SK-N-MC (cell line): Measurements from ENCODE around the gene NMNAT2.
"Not testable (repeated sequence)": the region's sequence is repeated elsewhere in the genome, so short reads cannot be mapped to it uniquely, and the experiment has no call there.

Experiments
- DNase-seq: peaks from one replicate; pipeline ENCODE4 v3.0.0-alpha.2; 2011; ENCODE audit warnings: low read depth, low spot score
- H3K27ac ChIP-seq: fragments of 200-600 bp; sonication (generic); 2 replicates; pipeline ENCODE4 v1.5.1; 2016; ENCODE audit warnings: mixed run types
- H3K36me3 ChIP-seq: fragments of 200-600 bp; sonication (generic); 2 replicates; pipeline ENCODE4 v1.6.1; 2017; ENCODE audit warnings: antibody characterized with exemption, low read length, mixed read lengths; ENCODE audit not compliant: insufficient read depth
- H3K4me3 ChIP-seq: fragments of 200-600 bp; sonication (generic); 2 replicates; pipeline ENCODE4 v1.5.1; 2016
- H3K9ac ChIP-seq: fragments of 200-600 bp; sonication (generic); 2 replicates; pipeline ENCODE4 v1.8.0; 2017; ENCODE audit warnings: mixed run types, mixed read lengths; ENCODE audit not compliant: insufficient read length
- H3K9me3 ChIP-seq: fragments of 200-600 bp; sonication (generic); 2 replicates; pipeline ENCODE4 v1.6.1; 2017; ENCODE audit warnings: low read depth, mild to moderate bottlenecking, antibody characterized with exemption, low read length, moderate library complexity, mixed read lengths
- EZH2 ChIP-seq: fragments of 200-600 bp; sonication (generic); IDR thresholded peaks from one replicate; pipeline ENCODE4 v1.6.1; 2017; ENCODE audit warnings: antibody characterized with exemption
- FOXP2 ChIP-seq: optimal IDR thresholded peaks from 2 replicates; pipeline ENCODE3; 2011; ENCODE audit warnings: mild to moderate bottlenecking, moderate library complexity; ENCODE audit not compliant: insufficient read depth; ENCODE audit errors: extremely low read length, control extremely low read depth
- POLR2AphosphoS5 ChIP-seq: IDR thresholded peaks from 2 replicates; pipeline ENCODE4 v1.6.1; 2012; ENCODE audit warnings: mild to moderate bottlenecking, low read depth, low read length, borderline replicate concordance

The NMNAT2 gene

GRCh38 chr1:183242556-183242955 lies 175.6 kb downstream of the NMNAT2 start:
- no peak overlapping the region for H3K27ac ChIP-seq
- H3K36me3 ChIP-seq: no peaks in the 10 kb centered on the region
- no peak for DNase-seq
- TF ChIP-seq POLR2AphosphoS5 (no peak), EZH2 (no peak), FOXP2 (no peak)
- H3K9ac ChIP-seq: no peak overlapping the region
- no peak overlapping the region for H3K4me3 ChIP-seq
- no peaks in the 10 kb centered on the region for H3K9me3 ChIP-seq

GRCh38 chr1:183241471-183241870 lies 176.7 kb downstream of the NMNAT2 start:
- no peak for TF ChIP-seq POLR2AphosphoS5
- TF ChIP-seq FOXP2: no peak
- no peak for TF ChIP-seq EZH2
- H3K9me3 ChIP-seq: no peaks in the 10 kb centered on the region
- no peak overlapping the region for H3K4me3 ChIP-seq
- no peak for DNase-seq
- H3K27ac ChIP-seq: no peak overlapping the region
- no peak overlapping the region for H3K9ac ChIP-seq
- no peaks in the 10 kb centered on the region for H3K36me3 ChIP-seq

DNA sequence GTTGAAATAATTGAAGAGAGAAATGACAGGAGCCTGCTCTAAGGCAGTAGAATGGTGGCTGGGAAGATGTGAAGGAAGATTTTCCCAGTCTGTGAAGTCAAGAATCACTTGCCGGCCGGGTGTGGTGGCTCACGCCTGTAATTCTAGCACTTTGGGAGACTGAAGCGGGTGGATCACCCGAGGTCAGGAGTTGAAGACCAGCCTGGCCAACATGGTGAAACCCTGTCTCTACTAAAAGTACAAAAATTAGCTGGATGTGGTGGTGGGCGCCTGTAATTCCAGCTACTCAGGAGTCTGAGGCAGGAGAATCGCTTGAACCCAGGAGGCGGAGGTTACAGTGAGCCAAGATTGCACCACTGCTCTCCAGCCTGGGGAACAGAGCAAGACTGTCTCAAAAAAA lies 177.3 kb downstream of the NMNAT2 start:
- H3K27ac ChIP-seq: not testable (repeated sequence)

DNA sequence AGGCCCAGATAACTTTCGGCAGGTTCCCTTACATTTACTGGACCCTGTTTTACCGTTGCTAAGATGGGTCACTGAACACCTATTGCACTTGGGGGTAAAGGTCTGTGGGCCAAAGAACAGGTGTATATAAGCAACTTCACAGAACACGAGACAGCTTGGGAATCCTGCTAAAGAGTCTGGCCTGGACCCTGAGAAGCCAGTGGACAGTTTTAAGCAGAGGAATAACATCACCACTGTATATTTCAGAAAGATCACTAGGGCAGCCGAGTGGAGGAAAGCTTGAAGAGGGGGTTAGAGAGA lies 177.7 kb downstream of the NMNAT2 start:
- TF ChIP-seq EZH2 (no peak), FOXP2 (no peak), POLR2AphosphoS5 (no peak)
- Histone ChIP-seq H3K36me3 (no peaks in the 10 kb centered on the region), H3K4me3 (no peak overlapping the region), H3K9ac (no peak overlapping the region), H3K9me3 (no peaks in the 10 kb centered on the region), H3K27ac (no peak overlapping the region)
- DNase-seq: no peak

More for the DNA sequence above, 177.3 kb downstream of the NMNAT2 start:
- not testable (repeated sequence) for H3K4me3 ChIP-seq, H3K36me3 ChIP-seq, H3K9me3 ChIP-seq, DNase-seq, H3K9ac ChIP-seq

GRCh38 chr1:183239793-183240525 lies 178.2 kb downstream of the NMNAT2 start:
- H3K9me3 ChIP-seq: no peaks in the 10 kb centered on the region
- H3K9ac ChIP-seq: no peak overlapping the region
- H3K4me3 ChIP-seq: no peak overlapping the region
- no peak for TF ChIP-seq POLR2AphosphoS5
- TF ChIP-seq EZH2: no peak
- TF ChIP-seq FOXP2: no peak
- H3K36me3 ChIP-seq: no peaks in the 10 kb centered on the region
- no peak overlapping the region for H3K27ac ChIP-seq
- no peak for DNase-seq

- DNase-seq: no peak
- no peaks in the 10 kb centered on the region for H3K36me3 ChIP-seq
- no peak overlapping the region for H3K9ac ChIP-seq
- no peak for TF ChIP-seq FOXP2
- no peak for TF ChIP-seq POLR2AphosphoS5
- no peak for TF ChIP-seq EZH2
- H3K4me3 ChIP-seq: no peak overlapping the region
- H3K9me3 ChIP-seq: no peaks in the 10 kb centered on the region
- H3K27ac ChIP-seq: no peak overlapping the region
Measured at GRCh38 chr1:183239220-183239742, 178.9 kb downstream of the NMNAT2 start.

GRCh38 chr1:183238071-183238470 lies 180.1 kb downstream of the NMNAT2 start:
- Histone ChIP-seq H3K9me3 (no peaks in the 10 kb centered on the region), H3K36me3 (no peaks in the 10 kb centered on the region), H3K9ac (no peak overlapping the region), H3K27ac (no peak overlapping the region), H3K4me3 (no peak overlapping the region)
- no peak for DNase-seq
- no peak for TF ChIP-seq EZH2
- no peak for TF ChIP-seq FOXP2
- no peak for TF ChIP-seq POLR2AphosphoS5

- Histone ChIP-seq H3K4me3 (no peak overlapping the region), H3K36me3 (no peaks in the 10 kb centered on the region), H3K9me3 (no peaks in the 10 kb centered on the region), H3K9ac (no peak overlapping the region), H3K27ac (no peak overlapping the region)
- DNase-seq: no peak
- no peak for TF ChIP-seq EZH2
- TF ChIP-seq FOXP2: no peak
- TF ChIP-seq POLR2AphosphoS5: no peak
Measured at GRCh38 chr1:183237046-183237445, 181.1 kb downstream of the NMNAT2 start.

GRCh38 chr1:183236158-183236725 lies 181.9 kb downstream of the NMNAT2 start:
- DNase-seq: no peak
- Histone ChIP-seq H3K27ac (no peak overlapping the region), H3K36me3 (no peaks in the 10 kb centered on the region), H3K9me3 (no peaks in the 10 kb centered on the region), H3K4me3 (no peak overlapping the region), H3K9ac (no peak overlapping the region)
- TF ChIP-seq EZH2 (no peak), POLR2AphosphoS5 (no peak), FOXP2 (no peak)
